ENCODE results near the gene KLHL40.

Gene KLHL40

GRCh38 chr3:42668793-42669217 lies 16.5 kb upstream of the KLHL40 start:
- no peak for DNase-seq (ENCODE audit: low read depth)

- DNase-seq (ENCODE audit: low read depth): no peak
These were observed 15.2 kb upstream of the KLHL40 start for GRCh38 chr3:42670051-42670576.

GRCh38 chr3:42670670-42671069 lies 14.7 kb upstream of the KLHL40 start:
- no peak for DNase-seq (ENCODE audit: low read depth)

GRCh38 chr3:42672515-42672914 lies 12.8 kb upstream of the KLHL40 start:
- no peak for DNase-seq (ENCODE audit: low read depth)

- no peak for DNase-seq (ENCODE audit: low read depth)
These were observed 12.3 kb upstream of the KLHL40 start for GRCh38 chr3:42673082-42673481.

GRCh38 chr3:42674146-42674545 lies 11.2 kb upstream of the KLHL40 start:
- no peak for DNase-seq (ENCODE audit: low read depth)

GRCh38 chr3:42675909-42676308 lies 9.4 kb upstream of the KLHL40 start:
- DNase-seq (ENCODE audit: low read depth): no peak

- DNase-seq (ENCODE audit: low read depth): no peak
These were observed 6.9 kb upstream of the KLHL40 start for GRCh38 chr3:42678447-42678846.

- no peak for DNase-seq (ENCODE audit: low read depth)
These were observed 5.1 kb upstream of the KLHL40 start for GRCh38 chr3:42680271-42680670.

GRCh38 chr3:42680806-42681205 lies 4.5 kb upstream of the KLHL40 start:
- no peak for DNase-seq (ENCODE audit: low read depth)

- DNase-seq (ENCODE audit: low read depth): no peak
These were observed 3.8 kb upstream of the KLHL40 start for GRCh38 chr3:42681361-42682038.

- DNase-seq (ENCODE audit: low read depth): no peak
These were observed 2.9 kb upstream of the KLHL40 start for GRCh38 chr3:42682301-42683070.

- DNase-seq (ENCODE audit: low read depth): no peak
These were observed 1.3 kb upstream of the KLHL40 start for GRCh38 chr3:42683875-42684598.

GRCh38 chr3:42684632-42685362 lies 540 bp upstream of the KLHL40 start:
- DNase-seq (ENCODE audit: low read depth): no peak

GRCh38 chr3:42685891-42686820 lies 819 bp downstream of the KLHL40 start:
- DNase-seq (ENCODE audit: low read depth): no peak

- DNase-seq (ENCODE audit: low read depth): no peak
These were observed 1.7 kb downstream of the KLHL40 start for GRCh38 chr3:42686832-42687650.

- DNase-seq (ENCODE audit: low read depth): no peak
These were observed 2.7 kb downstream of the KLHL40 start for GRCh38 chr3:42688016-42688415.

- DNase-seq (ENCODE audit: low read depth): no peak
These were observed 3.4 kb downstream of the KLHL40 start for GRCh38 chr3:42688487-42689420.

Data from stimulated activated CD8-positive, alpha-beta memory T cell treated with anti-CD3 and anti-CD28 coated beads, Interleukin-12 subunit alpha, Interleukin-12 subunit beta, amount 100 ng/mL, for 1 hour (primary cell).